ENCODE results near the gene TOX2.

TOX2 gene

GRCh38 chr20:44006126-44006525 is 91.5 kb downstream of the TOX2 start:
- DNase-seq: no peak

DNA sequence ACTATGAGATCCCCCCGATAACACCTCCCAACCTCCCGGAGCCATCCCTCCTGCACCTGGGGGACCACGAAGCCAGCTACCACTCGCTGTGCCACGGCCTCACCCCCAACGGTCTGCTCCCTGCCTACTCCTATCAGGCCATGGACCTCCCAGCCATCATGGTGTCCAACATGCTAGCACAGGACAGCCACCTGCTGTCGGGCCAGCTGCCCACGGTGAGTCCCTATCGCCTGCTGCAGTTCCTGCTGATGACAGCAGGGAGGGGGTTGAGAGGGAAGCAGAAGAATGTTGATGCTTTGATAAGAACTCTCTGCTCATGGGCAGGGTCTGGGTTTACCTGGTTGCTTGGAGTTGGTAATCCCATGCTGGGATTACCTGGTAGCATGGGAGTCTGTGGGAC is 91.9 kb downstream of the TOX2 start:
- no peak for DNase-seq

- DNase-seq: no peak
These were observed 94.4 kb downstream of the TOX2 start for GRCh38 chr20:44008806-44009678.

- DNase-seq: no peak
These were observed 95.0 kb downstream of the TOX2 start for GRCh38 chr20:44009679-44009992.

DNA sequence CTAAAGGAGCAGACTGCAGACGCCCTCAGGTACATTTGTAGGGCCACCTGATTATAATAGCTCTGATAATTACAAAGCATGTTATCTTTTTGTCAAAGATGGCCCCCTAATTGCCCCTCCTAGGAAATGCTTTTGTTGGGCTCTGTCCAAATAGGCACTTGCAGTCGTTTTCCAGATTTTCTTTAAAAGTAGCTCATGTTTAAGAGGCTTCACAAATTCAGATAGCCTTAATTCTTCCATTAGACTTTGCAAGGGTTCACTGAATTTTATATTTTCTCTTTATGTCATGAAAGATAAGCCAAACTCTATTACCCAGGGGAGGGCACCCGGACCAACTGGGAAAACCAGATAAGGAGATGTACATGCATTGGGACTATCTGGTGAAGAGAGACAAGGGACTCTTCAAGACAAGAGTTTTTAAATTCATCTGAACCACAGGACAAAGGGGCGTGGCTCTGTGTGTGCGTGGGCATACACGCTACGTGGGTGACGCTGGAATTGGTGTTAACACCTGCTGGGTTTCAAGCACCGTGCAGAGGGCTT is 95.6 kb downstream of the TOX2 start:
- no peak for DNase-seq

- DNase-seq: no peak
These were observed 96.7 kb downstream of the TOX2 start for GRCh38 chr20:44011251-44011940.

DNA sequence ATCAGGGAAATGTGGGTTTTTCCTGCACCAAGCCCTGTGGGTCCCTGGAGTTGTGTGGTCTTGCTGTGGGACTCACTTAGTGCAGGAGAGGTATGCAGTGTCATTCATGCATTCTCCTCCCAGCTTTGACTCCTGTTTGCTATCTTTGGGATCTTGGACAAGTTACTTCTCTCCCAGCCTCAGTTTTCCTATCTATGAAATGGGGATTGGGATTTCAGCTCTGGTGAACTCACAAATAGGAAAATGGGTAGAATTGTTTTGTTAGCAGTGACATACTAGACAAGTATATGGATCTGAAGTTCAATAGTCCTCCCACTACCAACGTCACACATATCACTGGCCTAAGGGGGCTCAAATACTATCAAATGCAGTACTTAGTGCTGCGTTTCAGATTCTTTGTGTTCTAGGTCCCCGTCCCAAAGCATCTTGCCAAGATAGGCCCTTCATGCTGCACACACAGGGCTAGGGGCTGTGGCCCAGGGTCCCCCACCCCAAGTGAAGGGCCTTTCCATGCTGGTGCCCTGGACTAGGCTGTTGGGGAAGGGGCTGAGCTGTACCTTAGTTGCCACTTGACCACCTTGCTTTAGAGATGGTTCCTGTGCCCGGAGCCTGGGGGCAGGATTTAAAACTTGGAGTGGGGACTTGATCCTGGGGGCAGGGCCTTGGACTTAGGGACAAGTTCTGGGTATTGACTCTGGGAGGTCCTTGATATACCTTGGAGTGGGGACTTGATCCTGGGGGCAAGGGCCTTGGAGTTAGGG is 98.0 kb downstream of the TOX2 start:
- no peak for DNase-seq

GRCh38 chr20:44014807-44015732 is 100.4 kb downstream of the TOX2 start:
- DNase-seq: no peak

- no peak for DNase-seq
These were observed 101.1 kb downstream of the TOX2 start for GRCh38 chr20:44015733-44016103.

DNA sequence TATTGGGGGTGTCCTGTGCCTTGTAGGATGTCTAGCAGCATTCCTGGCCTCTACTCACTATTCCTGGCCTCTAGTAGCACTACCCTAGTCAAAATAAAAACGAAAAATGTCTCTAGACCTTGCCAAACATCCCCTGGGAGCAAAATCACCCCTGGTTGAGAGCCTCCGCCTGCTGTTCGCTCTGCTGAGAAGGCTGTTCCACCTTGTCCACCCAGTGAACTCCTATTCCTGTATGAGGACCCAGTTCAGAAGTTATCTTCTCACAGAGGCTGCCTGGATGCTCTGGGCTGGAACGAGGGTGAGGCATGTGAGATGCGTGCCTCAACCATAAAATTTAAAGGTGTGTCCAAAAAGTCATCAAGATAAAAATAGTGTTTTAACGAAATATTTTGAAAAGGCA is 101.9 kb downstream of the TOX2 start:
- no peak for DNase-seq

- DNase-seq: no peak
These were observed 102.6 kb downstream of the TOX2 start for GRCh38 chr20:44017211-44017610.

DNA sequence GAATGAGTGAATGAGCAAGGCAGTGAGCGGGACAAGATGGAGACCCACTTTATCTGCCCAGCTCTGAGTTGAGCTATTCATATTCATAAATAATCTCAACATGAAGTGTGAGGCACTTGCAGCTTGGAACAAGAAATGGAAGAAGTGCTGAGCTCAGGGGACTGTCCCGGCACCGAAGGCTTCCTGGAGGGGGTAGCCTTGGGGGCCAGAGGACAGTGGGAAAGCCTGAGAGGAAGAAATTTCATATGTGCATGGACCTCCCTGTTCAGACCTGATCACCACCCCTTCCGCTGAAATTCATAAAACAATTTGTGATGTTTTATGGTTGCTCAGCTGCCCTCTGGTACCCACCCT is 103.2 kb downstream of the TOX2 start:
- no peak for DNase-seq

- DNase-seq: no peak
These were observed 103.7 kb downstream of the TOX2 start for GRCh38 chr20:44018259-44018941.

DNA sequence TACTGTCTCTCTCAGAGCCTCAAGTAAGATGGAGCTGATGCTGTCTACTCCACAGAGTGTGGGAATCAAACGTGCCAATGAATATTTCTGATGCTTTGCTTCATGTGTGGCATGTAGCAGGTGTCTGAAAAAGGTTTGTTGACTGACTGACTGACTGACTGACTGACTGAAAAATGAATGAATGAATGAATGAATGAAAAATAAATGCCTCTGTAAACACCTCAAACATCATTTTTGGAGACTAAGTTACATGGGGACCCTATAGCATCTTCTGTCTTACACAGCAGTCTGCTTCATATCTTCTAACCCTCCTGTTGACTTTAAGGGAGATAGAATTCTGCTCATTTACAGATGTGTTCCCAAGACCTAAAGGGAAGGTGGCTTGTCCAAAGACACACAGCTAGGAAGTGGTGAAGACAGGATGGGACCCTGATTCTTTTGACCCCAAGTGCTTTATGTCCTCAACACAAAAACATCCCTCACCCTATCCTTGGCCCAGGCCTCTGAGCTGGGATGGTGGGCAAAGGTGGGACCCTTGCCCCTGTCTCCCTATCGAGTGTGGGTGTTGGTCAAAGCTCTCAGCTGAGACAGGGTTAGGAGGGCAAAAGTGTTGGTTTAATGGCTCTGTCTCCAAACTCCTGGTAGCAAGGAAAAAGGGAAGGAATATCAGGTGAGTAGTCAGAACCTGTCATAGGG is 104.4 kb downstream of the TOX2 start:
- DNase-seq: no peak

GRCh38 chr20:44019638-44020335 is 105.1 kb downstream of the TOX2 start:
- peak; percentile 12 for DNase-seq

DNA sequence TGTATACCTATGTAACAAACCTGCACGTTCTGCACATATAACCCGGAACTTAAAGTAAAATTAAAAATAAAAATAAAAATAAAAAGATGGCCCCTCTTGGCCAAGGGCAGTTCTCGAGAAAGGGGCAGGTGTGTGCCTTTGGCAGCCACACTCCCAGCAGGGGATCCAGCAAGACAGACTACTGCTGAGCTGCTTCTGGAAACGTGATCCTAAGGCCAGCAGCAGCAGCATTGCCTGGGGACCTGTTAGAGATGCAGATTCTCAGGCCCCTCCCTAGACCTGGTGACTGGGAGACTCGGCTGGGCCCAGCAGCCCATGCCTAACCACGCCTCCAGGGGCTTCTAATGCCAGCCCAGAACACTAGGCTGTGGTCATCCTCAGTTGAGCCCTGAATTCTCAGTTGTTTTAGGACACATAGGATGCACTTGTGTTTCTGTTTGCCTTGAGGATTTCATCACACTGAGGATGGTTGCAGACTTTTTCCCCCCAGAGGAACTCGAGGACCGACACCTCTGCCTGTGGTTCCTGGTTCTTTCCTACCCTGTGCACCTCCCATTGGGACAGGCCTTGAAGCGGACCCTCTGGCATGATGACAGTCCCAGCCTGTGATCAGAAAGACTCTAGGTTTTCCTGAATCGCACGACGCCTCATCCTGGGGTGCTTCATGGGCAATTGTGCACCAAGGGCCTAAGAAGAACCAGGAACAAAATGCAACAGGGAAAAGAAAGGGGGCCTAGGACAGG is 105.9 kb downstream of the TOX2 start:
- no peak for DNase-seq

- DNase-seq: no peak
These were observed 106.5 kb downstream of the TOX2 start for GRCh38 chr20:44021186-44021585.

GRCh38 chr20:44021900-44022299 is 107.2 kb downstream of the TOX2 start:
- no peak for DNase-seq

DNA sequence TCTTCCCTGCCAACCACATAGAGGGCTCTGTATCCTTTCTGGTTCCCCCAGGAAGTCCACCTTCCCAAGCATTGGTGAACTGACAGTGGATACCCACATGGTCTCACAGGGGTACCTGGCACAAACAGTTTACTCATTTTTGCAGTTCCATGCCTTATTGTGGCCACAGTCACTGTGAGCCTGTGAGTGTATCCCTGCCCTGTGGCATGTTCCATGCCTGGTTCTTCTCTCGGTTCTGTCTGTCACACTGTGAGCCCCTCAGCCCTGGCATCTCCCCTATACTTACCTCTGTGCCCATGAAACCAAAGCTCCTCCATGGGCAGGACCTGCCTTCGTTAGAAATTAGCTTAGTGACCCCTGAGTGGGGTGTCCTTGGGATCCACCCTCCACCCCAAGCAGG is 107.8 kb downstream of the TOX2 start:
- no peak for DNase-seq
